Tibial artery (tissue), 4 donors: ENCODE data around the gene MPND.
A peak's percentile ranks its signal among the peaks of the same experiment; 100 is the strongest.

Experiments used
- DNase-seq, 2 donors: peaks; one replicate each; pipeline ENCODE4 v3.0.0-alpha.2; 2019
- H3K27ac ChIP-seq, 2 donors: fragments of 200-600 bp; sonication (generic) in 1 of 2; 1 replicate in 1 of 2; 2 replicates in 1 of 2; pipeline ENCODE4 v1.5.1; 2018 to 2019; ENCODE audit warnings: mild to moderate bottlenecking in 1 of 2
- H3K27me3 ChIP-seq, 2 donors: fragments of 200-600 bp; sonication (generic) in 1 of 2; one replicate each; pipeline versions ENCODE4 v1.5.1 to v1.6.0; 2016 to 2019
- H3K36me3 ChIP-seq, 3 donors: fragments of 200-600 bp; sonication (generic) in 2 of 3; one replicate each; pipeline ENCODE4 v1.5.1; 2016 to 2019; ENCODE audit warnings: mild to moderate bottlenecking in 2 of 3
- H3K4me1 ChIP-seq, 4 donors: fragments of 200-600 bp; sonication (generic) in 2 of 4; 1 replicate in 3 of 4; 2 replicates in 1 of 4; pipeline ENCODE4 v1.5.1; 2016 to 2019
- H3K4me3 ChIP-seq, 2 donors: fragments of 200-600 bp; sonication (generic) in 1 of 2; 1 replicate in 1 of 2; 2 replicates in 1 of 2; pipeline ENCODE4 v1.5.1; 2018 to 2019; ENCODE audit warnings: mild to moderate bottlenecking in 2 of 2
- H3K9me3 ChIP-seq, 3 donors: fragments of 200-600 bp; sonication (generic) in 1 of 3; one replicate each; pipeline ENCODE4 v1.5.1; 2016 to 2019
- intact Hi-C: fragments of 100-400 bp; cut with DNase I; formaldehyde crosslinking; loops from one replicate; pipeline ENCODE4 v1.15.0; 2023; ENCODE audit warnings: low total_unique reads
- TF ChIP-seq, protein P1 (sequence below), 2 experiments: fragments of 200-600 bp in 1 of 2; fragments of 450-650 bp in 1 of 2; IDR thresholded peaks; one replicate each; pipeline ENCODE4 v1.5.1; 2017 to 2019; ENCODE audit warnings: antibody characterized with exemption in 2 of 2, mild to moderate bottlenecking in 1 of 2, moderate library complexity in 1 of 2

MPND gene

DNA sequence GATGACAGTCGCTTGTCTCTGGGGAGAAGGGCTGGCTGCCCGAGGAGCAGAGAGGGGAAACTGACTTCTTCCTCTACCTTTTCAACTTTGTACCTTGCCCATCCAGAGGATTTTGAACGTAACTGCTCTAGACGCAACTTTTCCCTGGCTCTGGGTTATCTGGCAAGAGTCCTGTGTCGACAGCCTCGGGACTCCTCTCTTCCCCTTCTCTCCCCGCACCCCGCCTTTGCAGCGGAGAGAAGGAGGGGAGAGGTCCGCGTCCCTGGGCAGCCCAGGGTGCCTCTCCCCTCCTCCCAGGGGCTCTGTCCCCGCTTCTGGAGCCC lies 56.4 kb downstream of the MPND start:
- Histone ChIP-seq H3K9me3 (no peaks in the 10 kb centered on the region), H3K4me1 (peaks cover 6 to 56% (median 38%) of the 10 kb centered on the region in 4 donors), H3K27me3 (no peaks in the 10 kb centered on the region), H3K4me3 (peak overlapping the region; percentile 87 to 98), H3K36me3 (peaks cover 0 to 10% (median 8%) of the 10 kb centered on the region in 3 donors), H3K27ac (peak overlapping the region; percentile 90 to 98)
- intact Hi-C loops: loop anchor here (2.0 to 10.0 kb wide), 3 partner anchors 25 to 135 kb away; partner anchors contain the start of gene MPND
- TF ChIP-seq, protein P1, sequence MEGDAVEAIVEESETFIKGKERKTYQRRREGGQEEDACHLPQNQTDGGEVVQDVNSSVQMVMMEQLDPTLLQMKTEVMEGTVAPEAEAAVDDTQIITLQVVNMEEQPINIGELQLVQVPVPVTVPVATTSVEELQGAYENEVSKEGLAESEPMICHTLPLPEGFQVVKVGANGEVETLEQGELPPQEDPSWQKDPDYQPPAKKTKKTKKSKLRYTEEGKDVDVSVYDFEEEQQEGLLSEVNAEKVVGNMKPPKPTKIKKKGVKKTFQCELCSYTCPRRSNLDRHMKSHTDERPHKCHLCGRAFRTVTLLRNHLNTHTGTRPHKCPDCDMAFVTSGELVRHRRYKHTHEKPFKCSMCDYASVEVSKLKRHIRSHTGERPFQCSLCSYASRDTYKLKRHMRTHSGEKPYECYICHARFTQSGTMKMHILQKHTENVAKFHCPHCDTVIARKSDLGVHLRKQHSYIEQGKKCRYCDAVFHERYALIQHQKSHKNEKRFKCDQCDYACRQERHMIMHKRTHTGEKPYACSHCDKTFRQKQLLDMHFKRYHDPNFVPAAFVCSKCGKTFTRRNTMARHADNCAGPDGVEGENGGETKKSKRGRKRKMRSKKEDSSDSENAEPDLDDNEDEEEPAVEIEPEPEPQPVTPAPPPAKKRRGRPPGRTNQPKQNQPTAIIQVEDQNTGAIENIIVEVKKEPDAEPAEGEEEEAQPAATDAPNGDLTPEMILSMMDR (IDR thresholded peaks at IDR 0.05): no peak
- no peak for DNase-seq

DNA sequence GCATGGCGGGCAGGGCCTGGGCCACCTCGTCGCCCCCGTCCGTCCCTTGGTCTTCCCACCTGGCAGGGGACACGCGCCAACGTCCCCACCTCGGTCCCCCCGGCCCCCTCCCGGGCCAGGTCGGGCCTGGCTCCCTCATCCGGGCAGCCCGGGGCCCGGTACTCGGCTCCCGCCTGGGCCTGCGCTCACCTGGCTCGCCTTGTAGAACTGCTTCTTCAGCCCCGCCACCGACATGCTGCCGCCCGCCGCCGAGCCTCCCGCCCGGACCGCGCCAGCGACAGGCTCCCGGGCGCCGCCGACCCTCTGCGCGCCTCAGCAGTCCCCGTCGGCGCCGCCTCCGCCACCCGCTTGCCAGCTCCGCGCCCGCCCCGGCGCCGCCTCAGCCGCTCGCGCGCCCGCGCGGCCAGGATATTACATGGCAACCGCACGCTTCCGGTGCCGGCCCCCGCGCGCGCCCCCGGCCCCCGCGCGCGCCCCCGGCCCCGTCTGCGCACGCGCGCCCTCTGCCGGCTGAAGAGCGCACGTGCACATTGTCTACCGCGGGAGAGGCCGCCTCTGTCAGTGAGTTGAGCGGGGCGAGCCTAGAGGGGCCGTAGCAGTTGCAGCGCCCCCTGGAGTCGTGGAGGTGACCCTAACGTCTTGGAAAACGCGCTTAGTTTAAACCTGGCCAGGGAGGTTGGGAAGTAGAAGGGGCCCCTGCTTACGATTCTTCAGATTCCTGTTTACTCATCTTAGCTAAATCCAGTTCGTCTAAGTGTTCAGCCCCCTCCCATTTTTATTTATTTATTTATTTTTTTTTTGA lies 57.0 kb downstream of the MPND start, which contains the start of gene SH3GL1:
TSS of gene SH3GL1 (minus strand) at position 413 of the 802 bp plus-strand sequence. CDS start at position 234, 179 bp downstream.
- Histone ChIP-seq H3K36me3 (peaks cover 0 to 7% (median 4%) of the 10 kb centered on the region in 3 donors), H3K27ac (peak within 1 kb of the TSS; percentile 90 to 98), H3K4me3 (peak within 1 kb of the TSS; percentile 87 to 98), H3K27me3 (no peaks in the 10 kb centered on the region), H3K9me3 (no peaks in the 10 kb centered on the region), H3K4me1 (peaks cover 6 to 52% (median 38%) of the 10 kb centered on the region in 4 donors)
- intact Hi-C loops: loop anchor here (2.0 to 10.0 kb wide), 3 partner anchors 26 to 136 kb away; partner anchors contain the start of gene MPND
- TF ChIP-seq, protein P1 (IDR thresholded peaks at IDR 0.05): peak; percentile 90 to 99
- peak; percentile 88 to 97 for DNase-seq

DNA sequence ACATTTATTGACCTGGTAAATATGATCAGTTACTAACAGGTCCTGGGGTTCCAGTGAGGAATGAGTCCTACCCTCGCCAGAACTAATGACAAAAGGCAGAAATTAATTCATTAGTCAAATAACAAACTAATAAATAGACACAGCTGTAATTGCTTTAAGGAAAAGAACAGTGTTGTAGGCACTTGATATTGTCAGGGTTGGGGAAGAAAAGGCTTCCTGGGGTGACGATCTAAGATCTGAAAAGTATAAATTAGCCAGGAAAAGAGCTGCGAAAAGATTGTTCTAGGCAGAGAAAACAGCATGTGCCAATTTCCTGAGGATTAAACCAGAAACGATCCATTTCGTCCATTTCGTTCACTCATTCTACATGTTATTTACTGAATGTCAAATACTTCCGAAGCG lies 58.4 kb downstream of the MPND start:
- intact Hi-C loops: loop anchor here (2.0 to 10.0 kb wide), 3 partner anchors 27 to 137 kb away; partner anchors contain the start of gene MPND
- H3K9me3 ChIP-seq: no peaks in the 10 kb centered on the region

DNA sequence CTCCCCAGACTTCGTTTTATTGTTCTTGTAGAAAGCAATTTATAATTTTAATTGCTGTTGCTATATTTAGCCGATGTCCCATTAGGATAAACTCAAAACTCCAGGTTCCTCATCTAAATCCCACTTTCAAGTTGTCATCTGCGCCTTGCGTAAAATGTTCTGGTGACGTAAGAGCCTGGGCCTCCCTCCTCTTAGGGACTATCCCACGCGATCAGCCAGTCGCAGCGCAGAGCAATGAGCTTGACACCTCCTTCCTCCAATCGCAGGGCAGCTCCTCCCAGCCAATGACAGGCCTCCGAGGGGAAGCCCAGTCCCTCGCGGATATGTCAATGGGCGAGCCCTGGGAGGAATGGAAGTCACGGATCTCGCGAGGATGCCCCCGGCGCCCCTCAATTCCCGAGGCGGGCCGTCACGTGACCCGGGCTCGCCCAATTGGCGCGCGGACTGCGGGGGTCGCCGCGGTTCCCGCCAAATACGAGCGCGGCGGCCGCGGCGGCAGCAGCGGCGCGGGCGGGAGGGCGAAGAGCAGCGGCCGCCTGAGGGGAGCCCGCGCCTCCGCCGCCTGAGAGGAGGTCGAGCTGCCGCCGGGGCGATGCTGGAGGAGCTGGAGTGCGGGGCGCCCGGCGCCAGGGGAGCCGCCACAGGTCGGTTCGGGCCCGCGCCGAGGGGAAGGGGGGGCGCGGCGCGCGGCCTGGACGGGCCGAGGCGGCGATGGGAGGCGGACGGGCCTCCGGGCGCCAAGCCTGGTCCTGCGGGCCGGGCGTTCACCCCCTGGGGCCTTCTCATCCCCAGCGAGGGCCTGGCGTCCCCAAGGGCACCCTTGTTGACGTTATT lies 59.0 kb downstream of the MPND start, which contains the start of gene CHAF1A:
TSS of gene CHAF1A (plus strand) at position 470 of the 834 bp plus-strand sequence. CDS start at position 593, 123 bp downstream.
- DNase-seq: peak; percentile 100
- Histone ChIP-seq H3K27me3 (no peaks in the 10 kb centered on the region), H3K9me3 (no peaks in the 10 kb centered on the region), H3K27ac (peak within 1 kb of the TSS; percentile 88 to 90), H3K4me3 (peak within 1 kb of the TSS; percentile 60 to 68), H3K36me3 (peaks cover 0 to 4% (median 0%) of the 10 kb centered on the region in 3 donors), H3K4me1 (peaks cover 6 to 47% (median 34%) of the 10 kb centered on the region in 4 donors)
- intact Hi-C loops: loop anchor here (5.0 to 10.0 kb wide), 2 partner anchors 60 to 138 kb away; partner anchors contain the start of gene MPND
- TF ChIP-seq, protein P1 (IDR thresholded peaks at IDR 0.05): no peak

More for the DNA sequence above, 58.4 kb downstream of the MPND start:
- Histone ChIP-seq H3K27me3 (no peaks in the 10 kb centered on the region), H3K36me3 (peaks cover 0 to 4% (median 0%) of the 10 kb centered on the region in 3 donors), H3K27ac (peak overlapping the region; percentile 88 to 90), H3K4me3 (peak overlapping the region; percentile 38 to 68), H3K4me1 (peaks cover 6 to 52% (median 36%) of the 10 kb centered on the region in 4 donors)
- DNase-seq: no peak
- TF ChIP-seq, protein P1 (IDR thresholded peaks at IDR 0.05): no peak
